MM.1S (cell line): ENCODE results near the gene IQCN.

Experiments
- DNase-seq: peaks from one replicate; pipeline ENCODE4 v3.0.0-alpha.2; 2015
- H2AFZ ChIP-seq: fragments of 300-600 bp; sonication (generic); 2 replicates; pipeline ENCODE4 v1.6.0; 2016; ENCODE audit warnings: antibody characterized with exemption, low read length
- H3F3A ChIP-seq: fragments of 300-600 bp; sonication (generic); 2 replicates; pipeline ENCODE4 v1.6.1; 2016; ENCODE audit warnings: mild to moderate bottlenecking, antibody characterized with exemption, low read length, moderate library complexity, mixed read lengths; ENCODE audit not compliant: insufficient read depth
- H3K27ac ChIP-seq: fragments of 300-600 bp; sonication (generic); 2 replicates; pipeline ENCODE4 v1.5.1; 2016; ENCODE audit warnings: mild to moderate bottlenecking, low read length
- H3K27me3 ChIP-seq: fragments of 300-600 bp; sonication (generic); replicated peaks from 2 replicates; pipeline ENCODE4 v1.6.0; 2016; ENCODE audit warnings: low read length; ENCODE audit not compliant: insufficient read depth
- H3K36me3 ChIP-seq: fragments of 300-600 bp; sonication (generic); replicated peaks from 2 replicates; pipeline ENCODE4 v1.6.1; 2016; ENCODE audit warnings: mild to moderate bottlenecking, low read length, mixed read lengths; ENCODE audit not compliant: insufficient read depth
- H3K4me1 ChIP-seq: fragments of 300-600 bp; sonication (generic); 2 replicates; pipeline ENCODE4 v1.6.1; 2016; ENCODE audit warnings: low read length, mixed read lengths
- H3K4me2 ChIP-seq: fragments of 300-600 bp; sonication (generic); 2 replicates; pipeline ENCODE4 v1.6.0; 2016; ENCODE audit warnings: low read depth, low read length
- H3K4me3 ChIP-seq: fragments of 300-600 bp; sonication (generic); 2 replicates; pipeline ENCODE4 v1.5.1; 2016; ENCODE audit warnings: low read length, mixed read lengths
- H3K79me2 ChIP-seq: fragments of 300-600 bp; sonication (generic); 2 replicates; pipeline ENCODE4 v1.6.1; 2016; ENCODE audit warnings: mixed run types, low read length, mixed read lengths
- H3K9ac ChIP-seq: fragments of 300-600 bp; sonication (generic); 2 replicates; pipeline ENCODE4 v1.6.1; 2016; ENCODE audit warnings: low read length, mixed read lengths
- H3K9me2 ChIP-seq: fragments of 300-600 bp; sonication (generic); replicated peaks from 2 replicates; pipeline ENCODE4 v1.6.1; 2016; ENCODE audit warnings: mild to moderate bottlenecking, low read length, mixed read lengths; ENCODE audit not compliant: insufficient read depth
- H3K9me3 ChIP-seq: fragments of 300-600 bp; sonication (generic); replicated peaks from 2 replicates; pipeline ENCODE4 v1.6.1; 2016; ENCODE audit warnings: mild to moderate bottlenecking, low read length, mixed read lengths; ENCODE audit not compliant: insufficient read depth
- H4K20me1 ChIP-seq: fragments of 300-600 bp; sonication (generic); 2 replicates; pipeline ENCODE4 v1.6.1; 2016; ENCODE audit warnings: mild to moderate bottlenecking, low read length, moderate library complexity, mixed read lengths; ENCODE audit not compliant: insufficient read depth
- CTCF ChIP-seq: fragments of 300-600 bp; sonication (generic); IDR thresholded peaks from 2 replicates; pipeline ENCODE4 v1.5.1; 2016; ENCODE audit warnings: antibody characterized with exemption, low read length, mixed read lengths
- EZH2 ChIP-seq: fragments of 300-600 bp; sonication (generic); optimal IDR thresholded peaks from 2 replicates; pipeline ENCODE3; 2017; ENCODE audit warnings: low read depth, mild to moderate bottlenecking, antibody characterized with exemption, low read length, mixed read lengths
- EZH2phosphoT487 ChIP-seq: fragments of 300-600 bp; sonication (generic); IDR thresholded peaks from 2 replicates; pipeline ENCODE4 v1.6.1; 2018; ENCODE audit warnings: antibody characterized with exemption, low read length

The IQCN gene

DNA sequence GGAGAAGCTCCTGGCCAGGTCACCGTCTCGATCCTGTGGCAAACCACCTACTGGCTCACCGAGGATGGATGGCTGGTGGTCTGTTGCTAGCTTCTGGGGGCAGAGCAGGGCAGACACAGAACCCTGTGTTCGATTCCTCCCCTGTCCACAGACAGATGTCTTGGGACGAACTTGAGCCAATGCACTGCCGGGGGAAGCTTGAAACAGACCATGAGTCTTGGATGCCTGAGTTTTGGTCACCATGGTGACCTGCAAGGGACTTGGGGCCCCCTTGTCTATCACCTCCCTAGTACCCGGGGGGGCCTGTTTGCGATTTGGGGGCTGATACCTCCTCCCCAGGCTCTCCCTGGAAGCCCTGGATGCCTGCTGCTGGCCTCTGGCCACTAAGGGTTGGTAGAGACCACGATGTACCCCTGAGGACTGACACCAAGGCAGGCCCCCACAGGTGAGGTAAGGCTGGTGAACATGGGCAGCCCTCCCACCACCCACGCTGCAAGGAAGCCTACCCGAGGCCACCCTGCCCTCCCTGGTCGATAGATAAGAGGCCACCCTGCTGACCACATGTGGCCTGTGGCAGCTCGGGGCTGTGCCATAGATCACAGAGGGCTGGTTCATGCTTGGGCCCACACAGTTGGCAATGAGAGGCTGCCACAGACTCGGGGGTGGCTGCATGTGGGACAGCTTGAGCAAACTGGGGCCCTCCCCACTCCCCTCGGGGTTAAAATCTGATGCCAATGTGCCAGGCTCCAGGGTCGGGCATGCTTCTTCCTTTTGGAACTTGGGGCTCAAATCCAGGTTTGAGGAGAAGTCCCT is 10.7 kb downstream of the IQCN start:
- no peak for DNase-seq
- Histone ChIP-seq H3K27me3 (peaks cover 73% of the 10 kb centered on the region), H3K4me1 (no peaks in the 10 kb centered on the region), H2AFZ (no peak overlapping the region), H3K4me2 (no peak overlapping the region), H3K79me2 (no peaks in the 10 kb centered on the region), H3K36me3 (no peaks in the 10 kb centered on the region), H4K20me1 (no peaks in the 10 kb centered on the region), H3K4me3 (no peak overlapping the region), H3K9ac (no peak overlapping the region), H3K9me2 (no peaks in the 10 kb centered on the region), H3K27ac (no peak overlapping the region), H3K9me3 (no peaks in the 10 kb centered on the region), H3F3A (no peaks in the 10 kb centered on the region)
- TF ChIP-seq CTCF, result no peak
- TF ChIP-seq EZH2, result no peak
- TF ChIP-seq EZH2phosphoT487, result no peak

GRCh38 chr19:18262917-18263316 is 11.3 kb downstream of the IQCN start:
- Histone ChIP-seq H3F3A (no peaks in the 10 kb centered on the region), H3K4me2 (no peak overlapping the region), H3K79me2 (no peaks in the 10 kb centered on the region), H4K20me1 (no peaks in the 10 kb centered on the region), H3K9ac (no peak overlapping the region), H3K9me3 (no peaks in the 10 kb centered on the region), H3K4me1 (no peaks in the 10 kb centered on the region), H3K27ac (no peak overlapping the region), H2AFZ (no peak overlapping the region), H3K36me3 (no peaks in the 10 kb centered on the region), H3K9me2 (no peaks in the 10 kb centered on the region), H3K4me3 (no peak overlapping the region), H3K27me3 (peaks cover 80% of the 10 kb centered on the region)
- DNase-seq, result no peak
- TF ChIP-seq CTCF (no peak), EZH2 (no peak), EZH2phosphoT487 (no peak)

- Histone ChIP-seq H3K9me2 (no peaks in the 10 kb centered on the region), H4K20me1 (no peaks in the 10 kb centered on the region), H3K9ac (no peak overlapping the region), H3K9me3 (no peaks in the 10 kb centered on the region), H3K79me2 (no peaks in the 10 kb centered on the region), H3K27ac (no peak overlapping the region), H2AFZ (no peak overlapping the region), H3F3A (no peaks in the 10 kb centered on the region), H3K4me1 (no peaks in the 10 kb centered on the region), H3K4me2 (no peak overlapping the region), H3K36me3 (no peaks in the 10 kb centered on the region), H3K4me3 (no peak overlapping the region), H3K27me3 (peaks cover 81% of the 10 kb centered on the region)
- TF ChIP-seq EZH2, result no peak
- TF ChIP-seq EZH2phosphoT487, result no peak
- TF ChIP-seq CTCF, result no peak
- DNase-seq, result no peak
These were observed 12.1 kb downstream of the IQCN start for GRCh38 chr19:18262144-18262543.
